ENCODE results near the gene POLA2. TPM values are rescaled to one million over a fixed set of nuclear protein-coding genes. Genes with fewer than 3 reads are reported as not detected.
"Not testable (repeated sequence)": the region's sequence is repeated elsewhere in the genome, so short reads cannot be mapped to it uniquely, and the experiment has no call there.

POLA2 gene
- total RNA-seq, 1 donor from 2014 or later = 8.7 TPM

DNA sequence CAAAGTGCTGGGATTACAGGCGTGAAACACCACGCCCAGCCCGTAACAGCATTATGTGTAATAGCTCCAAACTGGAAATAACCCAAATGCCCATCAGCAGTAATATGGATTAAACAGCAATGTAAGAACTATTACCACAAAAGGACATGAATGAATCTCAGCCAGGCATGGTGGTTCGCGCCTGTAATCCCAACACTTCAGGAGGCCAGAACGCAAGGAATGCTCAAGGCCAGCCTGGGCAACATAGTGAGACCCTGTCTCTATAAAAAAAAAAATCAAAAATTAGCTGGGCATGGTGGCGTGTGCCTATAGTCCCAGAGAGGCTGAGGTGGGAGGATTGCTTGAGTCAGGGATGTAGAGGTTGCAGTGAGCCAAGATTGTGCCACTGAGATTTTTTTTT is 68.8 kb downstream of the POLA2 start:
- DNase-seq (ENCODE audit: low spot score) = no peak

DNA sequence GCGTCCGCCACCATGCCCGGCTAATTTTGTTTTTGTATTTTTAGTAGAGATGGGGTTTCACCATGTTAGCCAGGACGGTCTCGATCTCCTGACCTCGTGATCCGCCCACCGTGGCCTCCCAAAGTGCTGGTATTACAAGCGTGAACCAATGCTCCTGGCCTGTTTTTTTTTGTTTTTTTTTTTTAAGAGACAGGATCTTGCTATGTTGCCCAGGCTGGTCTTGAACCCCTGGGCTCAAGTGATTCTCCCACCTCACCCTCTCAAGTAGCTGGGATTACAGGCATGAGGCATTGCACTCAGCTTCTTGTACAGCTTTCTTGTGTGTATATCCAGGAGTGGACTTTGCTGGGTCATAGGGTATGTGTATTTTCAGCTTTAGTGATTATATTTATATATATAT is 70.8 kb downstream of the POLA2 start:
- not testable (repeated sequence) for DNase-seq (ENCODE audit: low spot score)

DNA sequence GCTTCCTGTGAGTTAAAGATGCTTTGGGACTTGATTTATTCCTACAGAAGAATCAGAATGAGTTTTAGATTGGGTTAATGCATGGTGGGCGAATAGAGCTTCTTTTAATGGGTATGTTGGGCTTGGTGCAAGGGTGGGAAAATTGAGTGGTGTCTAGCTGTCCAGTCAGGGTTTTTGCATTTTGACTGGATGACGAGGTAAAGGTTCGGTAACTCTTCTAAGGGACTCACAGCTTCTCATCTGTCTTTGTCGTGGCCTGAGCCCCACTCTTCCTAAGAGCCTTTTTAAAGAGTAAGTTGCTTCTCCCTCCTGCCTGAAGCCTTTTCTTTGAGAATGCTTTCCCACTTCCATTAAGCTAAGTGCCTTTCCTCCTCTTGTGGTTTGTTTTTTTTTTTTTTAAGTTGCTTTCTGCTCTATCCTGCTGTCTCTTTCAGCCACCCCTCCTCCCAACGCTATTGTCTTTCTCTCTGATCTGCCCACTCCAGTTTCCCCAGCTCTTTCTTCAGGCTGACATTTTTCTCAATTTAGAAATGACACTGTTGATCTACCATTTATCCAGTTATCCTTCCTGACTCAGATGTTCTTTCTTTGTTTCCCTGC is 73.0 kb downstream of the POLA2 start:
- no peak for DNase-seq (ENCODE audit: low spot score)

DNA sequence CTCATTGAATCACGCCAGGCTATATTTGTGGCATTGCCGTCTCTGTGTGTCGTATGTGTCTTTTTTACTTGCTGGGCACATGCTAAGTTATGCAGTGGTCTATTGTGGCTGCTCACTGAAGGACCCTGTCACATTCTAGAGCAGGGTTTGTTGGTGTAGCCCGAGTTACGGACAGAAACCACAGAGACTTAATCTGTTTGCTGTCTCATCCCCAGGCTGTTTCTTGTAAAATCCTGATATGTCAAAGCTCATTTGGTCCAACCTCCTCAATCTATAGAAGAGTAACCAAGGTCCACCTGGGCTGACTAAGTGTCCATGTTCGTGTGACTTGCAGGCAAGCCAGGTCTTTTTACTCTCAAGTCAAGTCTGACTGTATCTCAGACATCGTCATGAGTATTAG is 76.9 kb downstream of the POLA2 start:
- no peak for DNase-seq (ENCODE audit: low spot score)

DNA sequence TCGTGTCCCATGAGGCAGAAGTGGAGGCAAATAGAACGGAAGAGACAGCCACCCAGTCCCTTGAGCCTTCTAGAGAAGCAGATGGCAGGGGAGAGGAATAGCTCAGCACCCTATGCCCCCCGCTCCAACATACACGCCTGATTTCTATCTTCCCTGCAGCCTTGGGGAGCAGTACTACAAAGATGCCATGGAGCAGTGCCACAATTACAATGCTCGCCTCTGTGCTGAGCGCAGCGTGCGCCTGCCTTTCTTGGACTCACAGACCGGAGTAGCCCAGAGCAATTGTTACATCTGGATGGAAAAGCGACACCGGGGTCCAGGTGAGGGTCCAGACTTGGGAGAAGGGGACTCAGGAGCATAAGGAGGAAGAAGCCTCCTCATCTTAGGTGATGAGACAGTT is 78.5 kb downstream of the POLA2 start:
- DNase-seq (ENCODE audit: low spot score) = no peak

DNA sequence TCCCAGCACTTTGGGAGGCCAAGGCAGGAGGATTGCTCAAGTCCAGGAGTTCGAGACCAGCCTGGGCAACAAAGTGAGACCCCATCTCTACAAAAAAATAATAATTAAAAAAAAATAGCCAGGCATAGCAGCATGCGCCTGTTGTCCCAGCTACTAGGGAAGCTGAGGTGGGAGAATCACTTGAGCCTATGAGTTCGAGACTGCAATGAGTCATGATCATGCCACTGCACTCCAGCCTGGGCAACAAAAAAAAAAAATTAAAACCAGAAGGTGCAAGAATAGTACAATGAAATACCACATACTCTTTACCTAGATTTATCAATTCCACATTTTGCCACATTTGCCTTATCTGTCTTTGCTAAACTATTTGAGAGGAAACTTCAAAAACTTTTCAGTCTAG is 80.1 kb downstream of the POLA2 start:
- DNase-seq (ENCODE audit: low spot score) = no peak

Other genes starting within 250 kb of the POLA2 start
- 103 TPM for gene ARL2, start 247.8 kb upstream of the POLA2 start, total RNA-seq
- 39.4 TPM for gene SNX15, start 234.5 kb upstream of the POLA2 start, total RNA-seq
- 9.9 TPM for gene SAC3D1, start 220.8 kb upstream of the POLA2 start, total RNA-seq
- 10.4 TPM for gene NAALADL1, start 203.4 kb upstream of the POLA2 start, total RNA-seq
- gene CDCA5, start 177.9 kb upstream of the POLA2 start, total RNA-seq = 2.1 TPM
- gene ZFPL1, start 177.7 kb upstream of the POLA2 start, total RNA-seq = 44.4 TPM
- gene VPS51, start 165.7 kb upstream of the POLA2 start, total RNA-seq = 116 TPM
- gene TM7SF2, start 150.1 kb upstream of the POLA2 start, total RNA-seq = 184 TPM
- gene ZNHIT2, start 144.3 kb upstream of the POLA2 start, total RNA-seq = 15.1 TPM
- 835 TPM for gene FAU, start 139.8 kb upstream of the POLA2 start, total RNA-seq
- 46.5 TPM for gene MRPL49, start 139.6 kb upstream of the POLA2 start, total RNA-seq
- 84.4 TPM for gene SYVN1, start 127.4 kb upstream of the POLA2 start, total RNA-seq
- not detected for gene SPDYC, start 91.7 kb upstream of the POLA2 start, total RNA-seq
- 287 TPM for gene CAPN1, start 80.0 kb upstream of the POLA2 start, total RNA-seq
- 21.5 TPM for gene CDC42EP2, start 52.9 kb downstream of the POLA2 start, total RNA-seq
- 62.6 TPM for gene DPF2, start 71.9 kb downstream of the POLA2 start, total RNA-seq
- 0.29 TPM for gene TIGD3, start 92.8 kb downstream of the POLA2 start, total RNA-seq
- gene SLC25A45, start 120.7 kb downstream of the POLA2 start, total RNA-seq = 7.1 TPM
- gene FRMD8, start 124.7 kb downstream of the POLA2 start, total RNA-seq = 40.8 TPM
- gene NEAT1, start 160.8 kb downstream of the POLA2 start, total RNA-seq = 1,012 TPM
- 9,267 TPM for gene MALAT1, start 237.1 kb downstream of the POLA2 start, total RNA-seq